ENCODE results near the gene PTPN23.

Gene PTPN23

DNA sequence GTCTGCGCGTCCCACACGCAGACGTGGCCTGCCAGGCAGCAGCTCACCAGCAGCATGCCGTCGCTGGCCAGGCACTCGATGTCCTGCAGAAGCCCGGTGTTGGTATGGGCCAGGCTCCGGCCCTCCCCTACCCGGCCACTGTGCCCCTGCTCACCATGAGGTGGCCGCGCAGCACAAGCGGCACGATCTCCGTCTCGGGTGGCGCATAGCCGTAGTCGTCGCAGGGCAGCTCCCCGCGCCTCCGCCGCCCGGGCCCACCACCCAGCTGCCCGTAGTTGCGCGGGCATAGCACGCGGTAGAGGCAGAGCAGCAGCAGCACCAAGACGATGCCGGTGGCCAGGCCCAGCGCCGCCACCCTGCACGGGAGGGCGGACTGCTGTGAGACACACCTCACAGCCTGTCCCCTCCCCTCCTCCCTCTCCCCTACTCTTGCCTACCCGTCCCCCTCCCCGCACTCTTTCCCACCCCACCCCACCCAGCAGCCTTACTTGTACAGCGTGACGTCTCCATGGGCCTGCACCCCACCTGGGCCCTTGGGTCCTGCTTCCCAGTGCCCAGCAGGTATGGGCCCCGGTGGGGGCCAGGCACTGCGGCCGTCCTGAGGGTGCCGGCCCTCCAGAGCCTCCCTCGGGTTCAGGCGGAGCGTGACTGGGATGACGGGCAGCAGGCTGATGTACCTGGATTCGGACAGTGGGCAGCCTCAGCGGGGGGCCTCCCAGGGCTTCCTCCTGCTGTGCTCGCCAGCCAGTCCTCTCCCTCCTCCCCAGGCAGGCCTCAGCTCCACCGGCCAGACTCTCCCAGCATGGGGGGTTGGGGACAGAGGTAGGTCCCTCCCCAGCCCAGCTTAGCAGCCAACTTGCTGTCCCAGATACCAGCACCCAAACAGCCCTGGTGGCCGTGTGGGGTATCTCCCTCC is 37.6 kb downstream of the PTPN23 start:
- no peak for DNase-seq (ENCODE audit: low read depth in 2 of 3, low spot score in 2 of 3)

DNA sequence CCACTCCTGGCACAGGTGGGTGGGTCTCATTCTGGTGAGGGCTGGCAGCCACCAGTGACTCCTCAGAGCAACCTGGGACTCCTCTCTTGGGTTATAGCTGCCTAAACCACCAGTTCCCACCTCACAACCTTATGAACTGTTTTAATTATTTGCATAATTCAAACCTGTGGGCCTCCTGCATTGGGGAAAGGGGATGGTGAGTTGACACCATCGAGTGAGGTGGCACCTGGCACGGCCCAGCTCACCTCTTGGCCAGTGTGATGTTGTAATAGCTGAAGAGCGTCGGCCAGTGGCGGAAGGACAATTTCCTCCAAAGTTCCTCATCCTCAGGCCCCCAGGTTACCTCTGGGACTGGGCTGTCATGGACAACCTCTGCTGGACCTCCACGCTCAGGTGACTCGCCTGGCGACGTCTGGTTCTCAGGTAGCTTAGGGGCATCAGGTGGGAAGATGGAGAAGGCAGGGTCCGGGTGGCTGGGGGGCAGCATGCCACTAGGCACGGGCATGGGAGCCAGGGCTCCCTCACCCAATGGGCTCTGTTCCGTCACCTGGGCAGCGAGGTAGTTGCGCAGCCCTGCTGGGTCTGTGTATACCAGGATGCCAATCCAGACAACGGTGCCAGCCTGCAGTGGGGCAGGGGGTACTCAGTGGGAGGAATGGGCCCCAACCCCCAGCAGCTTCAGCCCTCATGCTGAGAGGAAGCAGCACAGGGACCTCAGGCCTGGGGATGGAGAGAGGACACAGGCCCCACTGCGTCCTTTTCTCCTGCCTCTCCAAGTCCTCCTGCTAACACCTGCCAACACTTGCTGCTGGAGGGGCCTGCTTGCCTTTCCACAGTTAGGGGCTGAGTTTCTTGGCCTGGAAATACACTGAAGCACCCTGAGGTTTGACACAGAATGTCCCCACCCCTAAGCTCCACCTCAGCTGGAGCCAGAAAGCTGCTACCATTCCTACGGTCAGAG is 38.5 kb downstream of the PTPN23 start:
- DNase-seq (ENCODE audit: low read depth in 2 of 3, low spot score in 2 of 3), result no peak

DNA sequence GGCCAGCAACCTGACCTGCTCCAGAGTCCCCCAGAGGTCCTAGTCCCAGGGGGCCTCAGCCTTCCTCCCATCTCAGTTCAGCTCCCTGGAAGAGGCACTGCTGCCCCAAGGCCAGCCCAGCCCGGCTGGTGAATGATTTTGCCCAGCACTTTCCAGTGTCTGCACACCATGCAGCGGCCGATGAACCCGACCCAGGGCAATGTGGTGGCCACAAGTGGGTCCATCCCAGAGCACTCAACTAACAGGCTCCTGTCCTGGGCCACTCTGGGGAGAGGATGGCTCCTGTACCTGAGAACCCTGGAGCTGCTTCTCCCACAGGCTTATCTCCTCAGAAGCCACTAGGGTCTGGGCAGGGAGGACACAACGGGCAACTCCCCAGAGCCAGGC is 39.2 kb downstream of the PTPN23 start:
- no peak for DNase-seq (ENCODE audit: low read depth in 2 of 3, low spot score in 2 of 3)

DNA sequence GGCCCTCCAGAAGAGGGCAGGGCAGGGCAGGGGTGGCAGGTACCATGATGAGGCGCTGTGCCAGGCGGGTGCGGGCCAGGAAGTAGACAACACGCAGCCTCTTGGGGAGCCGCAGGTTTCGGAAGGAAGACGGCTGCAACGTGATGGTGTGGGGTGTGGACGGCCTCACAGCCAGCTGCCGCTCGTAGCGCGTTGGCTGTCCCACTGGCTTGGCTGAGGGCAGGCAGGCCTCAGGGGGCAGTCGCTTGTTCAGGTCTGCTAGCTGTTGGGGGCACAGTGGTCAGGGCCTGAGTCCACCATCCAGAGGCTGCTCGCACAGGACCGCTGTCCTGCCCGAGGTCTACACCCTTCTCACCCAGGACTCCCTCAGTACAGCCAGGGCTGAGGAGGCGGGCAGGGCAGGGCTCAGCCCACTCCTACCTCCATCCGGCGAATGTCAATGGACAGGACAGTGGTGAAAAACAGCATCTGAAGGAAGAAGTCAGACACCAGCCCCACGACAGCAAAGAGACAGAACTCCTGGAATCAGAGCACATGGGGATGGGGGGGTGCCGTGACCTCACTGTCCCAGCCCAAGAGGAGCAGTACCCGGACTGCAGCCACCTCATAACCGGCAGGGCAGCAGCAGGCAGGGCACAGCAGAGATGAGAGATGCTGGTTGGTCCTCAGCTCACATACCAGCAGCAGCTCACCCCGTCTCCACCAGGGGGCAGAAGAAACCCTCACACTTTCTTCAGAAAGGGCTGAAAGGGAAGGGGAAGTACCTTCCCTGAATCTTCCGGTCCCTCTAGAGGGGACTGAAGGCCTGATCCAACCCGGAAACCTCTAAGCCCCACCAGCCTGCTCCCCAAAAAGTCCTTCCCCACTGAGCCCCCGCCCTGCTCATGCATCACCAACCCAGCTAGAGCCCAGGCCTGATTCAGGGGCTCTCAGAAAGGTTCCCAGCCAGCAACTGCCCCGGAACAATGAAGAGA is 40.0 kb downstream of the PTPN23 start:
- peak; percentile 71 to 86 (median 79) for DNase-seq (ENCODE audit: low read depth in 2 of 3, low spot score in 2 of 3)

DNA sequence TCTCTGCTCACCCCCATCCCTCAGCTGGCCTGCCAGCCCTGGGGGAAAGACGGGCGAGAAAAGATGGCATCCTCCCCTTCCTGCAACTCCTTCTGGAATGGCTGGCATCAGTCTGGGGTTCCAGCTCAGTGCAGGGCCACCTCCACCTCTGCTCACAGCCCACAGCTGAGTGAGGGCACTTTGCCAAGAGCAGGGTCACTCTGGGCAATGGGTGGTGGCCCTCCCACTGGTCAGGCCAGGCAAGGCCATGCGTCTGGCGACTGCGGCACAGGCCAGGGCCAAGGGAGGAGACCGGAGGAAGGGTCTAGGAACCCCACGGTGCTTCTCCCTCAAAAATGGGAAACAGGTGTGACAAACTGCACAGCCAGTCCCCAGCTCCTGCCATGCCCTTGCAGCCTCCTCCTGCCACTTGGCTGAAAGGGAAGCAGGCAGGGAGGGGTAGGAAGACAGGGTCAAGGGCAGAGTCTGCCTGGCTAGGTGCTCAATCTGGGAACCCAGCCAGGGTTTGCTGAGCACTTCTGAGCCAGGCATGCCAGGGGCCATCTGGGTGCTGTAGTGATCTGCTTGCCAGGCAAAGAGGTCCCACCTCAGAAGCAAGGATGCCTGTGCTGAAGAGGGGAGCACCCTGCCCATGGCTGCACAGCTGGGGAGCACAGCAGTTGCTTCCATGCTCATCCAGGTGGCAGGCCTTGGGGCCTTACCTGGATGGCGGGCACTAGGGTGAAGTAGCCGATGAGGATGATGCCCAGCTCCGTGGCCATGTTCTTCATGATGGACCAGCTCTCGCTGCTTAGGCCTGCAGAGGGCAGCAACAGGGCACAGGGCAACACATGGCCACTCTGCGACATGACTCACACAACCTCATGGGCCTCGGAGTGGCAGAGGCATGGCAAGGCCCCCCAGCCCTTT is 41.2 kb downstream of the PTPN23 start:
- no peak for DNase-seq (ENCODE audit: low read depth in 2 of 3, low spot score in 2 of 3)

DNA sequence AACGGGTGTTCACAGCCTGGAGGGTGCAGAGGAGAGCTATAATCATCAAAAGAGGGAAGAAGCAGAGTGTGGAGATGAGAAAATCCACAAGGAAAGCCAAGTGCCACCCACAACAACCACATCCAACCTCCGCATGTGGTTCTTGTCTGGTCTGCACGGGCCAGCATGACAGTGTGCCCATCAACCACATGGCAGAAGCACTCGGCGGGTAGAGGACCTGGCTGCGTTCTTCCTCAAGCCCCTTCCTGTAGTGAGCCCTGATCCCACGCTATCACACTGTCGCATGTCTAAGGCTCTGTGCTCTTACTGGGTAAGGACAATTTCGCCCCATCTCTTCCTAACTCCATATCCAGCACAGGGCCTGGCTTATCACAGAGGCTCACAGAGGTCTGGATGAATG is 41.9 kb downstream of the PTPN23 start:
- no peak for DNase-seq (ENCODE audit: low read depth in 2 of 3, low spot score in 2 of 3)

DNA sequence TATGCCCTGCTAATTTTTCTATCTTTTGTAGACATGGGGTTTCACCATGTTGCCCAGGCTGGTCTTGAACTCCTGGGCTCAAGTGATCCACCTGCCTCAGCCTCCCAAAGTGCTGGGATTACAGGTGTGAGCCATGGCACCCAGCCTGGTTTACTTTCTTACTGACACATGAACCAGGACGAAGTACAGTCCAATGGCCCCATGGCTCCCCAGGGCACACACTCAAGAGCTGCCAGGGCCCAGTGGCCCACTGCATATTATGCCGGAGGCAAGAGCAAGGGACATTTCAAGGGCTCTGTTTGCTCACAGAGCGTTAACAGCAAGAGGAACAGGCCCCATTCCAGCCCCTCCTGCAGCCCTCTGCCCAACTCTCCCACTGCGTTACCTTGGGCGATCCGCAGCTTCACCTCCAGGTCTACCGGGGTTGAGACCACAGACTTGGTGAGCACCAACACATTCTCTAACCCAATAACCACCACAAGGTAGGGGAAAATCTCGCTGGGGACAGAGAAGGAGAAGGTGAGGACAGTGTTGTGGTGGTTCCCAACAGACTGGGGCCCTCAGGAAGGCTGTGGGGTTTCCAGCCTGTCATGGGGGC is 42.8 kb downstream of the PTPN23 start:
- DNase-seq (ENCODE audit: low read depth in 2 of 3, low spot score in 2 of 3), result no peak

DNA sequence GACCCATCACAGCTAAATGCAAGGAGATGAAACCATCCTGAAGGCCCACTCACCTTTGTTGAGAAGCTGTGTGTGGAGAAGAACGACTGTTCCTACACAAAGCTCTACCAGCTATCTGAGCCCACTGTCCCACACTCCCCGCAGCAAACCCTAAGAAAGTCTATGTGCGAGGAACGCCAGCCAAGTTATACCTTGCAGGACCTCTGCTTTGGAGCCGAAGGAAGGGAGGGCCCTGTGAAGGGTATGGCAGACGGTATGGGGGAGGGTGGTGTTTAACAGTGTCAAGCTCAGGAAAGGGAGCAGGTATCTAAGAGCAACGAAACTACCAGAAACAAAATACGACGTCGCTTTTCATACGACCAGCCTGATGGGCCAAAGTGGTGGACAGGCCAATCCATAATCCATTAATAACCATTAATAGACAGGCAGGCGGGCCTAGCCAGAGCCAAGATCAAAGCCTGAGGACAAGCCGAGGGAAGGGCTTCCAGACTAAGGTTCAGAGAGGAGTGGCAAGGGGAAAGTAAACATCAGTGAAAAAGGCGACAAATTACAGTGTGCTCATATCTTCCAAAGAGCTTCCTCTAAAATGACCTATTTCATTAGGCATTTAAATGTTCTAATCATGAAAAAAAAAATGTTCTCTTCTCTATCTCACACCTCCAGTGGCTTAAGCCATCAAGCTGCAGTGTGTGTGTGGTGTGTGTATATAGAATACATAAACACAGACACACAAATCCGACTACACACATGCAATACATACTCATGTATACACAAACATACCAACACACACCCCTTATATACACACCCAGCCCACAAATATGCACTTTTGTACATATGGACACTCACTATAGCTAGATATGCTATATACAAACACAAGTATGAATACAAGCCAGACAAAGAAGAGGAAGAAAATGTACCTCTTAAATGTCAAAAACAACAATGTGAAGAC is 43.9 kb downstream of the PTPN23 start:
- DNase-seq (ENCODE audit: low read depth in 2 of 3, low spot score in 2 of 3), result no peak

DNA sequence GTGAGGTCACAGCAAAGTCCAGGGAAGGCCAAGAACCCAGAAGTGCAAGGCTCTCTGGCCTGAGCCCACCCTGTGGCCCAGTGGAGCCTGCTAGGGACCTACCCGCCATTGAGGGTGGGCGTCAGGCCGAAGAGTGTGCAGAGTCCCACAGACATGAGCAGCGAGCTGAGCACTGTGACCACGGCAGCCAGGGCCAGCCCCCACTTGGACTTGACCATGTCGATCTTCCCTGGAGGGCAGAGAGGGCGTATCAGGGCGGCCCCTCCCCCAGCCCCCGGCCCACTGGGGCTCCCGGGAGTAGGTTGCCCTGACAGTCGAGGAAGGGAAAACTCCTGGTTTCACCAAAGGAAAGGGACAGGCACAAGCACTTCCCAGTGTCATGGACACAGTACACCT is 44.6 kb downstream of the PTPN23 start:
- DNase-seq (ENCODE audit: low read depth in 2 of 3, low spot score in 2 of 3), result no peak

DNA sequence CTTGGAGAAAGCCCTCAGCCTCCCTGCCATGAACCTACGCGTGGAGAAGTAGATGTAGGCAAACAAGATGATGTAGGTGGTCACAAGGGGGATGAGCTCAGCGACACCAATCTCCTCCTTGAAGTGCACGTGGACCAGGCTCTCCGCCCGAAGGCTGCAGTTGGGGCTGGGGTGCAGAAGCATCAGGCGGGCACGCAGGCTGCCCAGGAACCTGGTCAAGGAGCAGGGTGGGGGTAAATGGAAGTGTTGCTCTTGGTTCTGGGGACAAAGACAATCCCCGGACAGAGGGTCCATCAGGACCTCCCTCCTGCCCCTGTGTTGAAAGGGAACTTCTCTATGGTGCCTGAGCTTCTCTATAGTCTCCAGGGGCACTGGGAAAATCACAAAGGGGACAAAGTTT is 45.1 kb downstream of the PTPN23 start:
- no peak for DNase-seq (ENCODE audit: low read depth in 2 of 3, low spot score in 2 of 3)

DNA sequence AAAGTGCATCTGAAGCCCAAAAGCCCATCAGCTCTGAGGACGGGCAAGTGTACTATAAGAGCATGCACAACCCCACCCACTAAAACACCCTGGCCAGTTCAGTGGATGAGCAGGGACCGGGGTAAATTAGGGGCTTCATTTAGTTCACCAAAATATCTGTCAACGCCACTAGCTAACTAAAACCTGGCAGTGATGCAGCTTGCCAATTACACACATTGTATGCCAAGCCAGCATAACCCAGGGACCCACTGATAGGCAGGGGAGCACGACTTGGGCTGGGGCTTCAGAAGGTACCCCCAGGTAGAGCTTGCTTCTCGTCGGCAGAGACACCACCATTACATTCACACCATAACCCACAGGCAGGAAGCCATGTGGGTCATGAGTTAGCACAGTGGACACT is 47.0 kb downstream of the PTPN23 start:
- DNase-seq (ENCODE audit: low read depth in 2 of 3, low spot score in 2 of 3), result no peak

DNA sequence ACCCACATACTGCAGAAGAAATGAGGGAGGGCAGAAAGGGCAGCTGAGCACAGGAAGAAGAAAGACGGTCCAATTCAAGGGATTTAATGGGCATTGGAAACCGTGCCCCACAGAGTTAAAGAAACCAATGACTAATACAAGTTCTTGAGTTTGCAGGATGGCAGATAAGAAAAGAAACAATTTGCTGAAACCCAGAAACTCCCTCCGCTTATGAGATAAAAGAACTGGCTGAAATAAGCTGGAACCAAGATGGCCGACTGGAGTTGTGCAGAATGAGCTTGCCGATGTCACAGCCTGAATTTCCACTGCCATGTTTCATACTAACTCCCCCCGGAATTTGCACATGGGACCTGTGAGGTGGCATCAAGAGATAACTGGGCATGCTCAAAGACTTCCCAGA is 47.8 kb downstream of the PTPN23 start:
- no peak for DNase-seq (ENCODE audit: low read depth in 2 of 3, low spot score in 2 of 3)

DNA sequence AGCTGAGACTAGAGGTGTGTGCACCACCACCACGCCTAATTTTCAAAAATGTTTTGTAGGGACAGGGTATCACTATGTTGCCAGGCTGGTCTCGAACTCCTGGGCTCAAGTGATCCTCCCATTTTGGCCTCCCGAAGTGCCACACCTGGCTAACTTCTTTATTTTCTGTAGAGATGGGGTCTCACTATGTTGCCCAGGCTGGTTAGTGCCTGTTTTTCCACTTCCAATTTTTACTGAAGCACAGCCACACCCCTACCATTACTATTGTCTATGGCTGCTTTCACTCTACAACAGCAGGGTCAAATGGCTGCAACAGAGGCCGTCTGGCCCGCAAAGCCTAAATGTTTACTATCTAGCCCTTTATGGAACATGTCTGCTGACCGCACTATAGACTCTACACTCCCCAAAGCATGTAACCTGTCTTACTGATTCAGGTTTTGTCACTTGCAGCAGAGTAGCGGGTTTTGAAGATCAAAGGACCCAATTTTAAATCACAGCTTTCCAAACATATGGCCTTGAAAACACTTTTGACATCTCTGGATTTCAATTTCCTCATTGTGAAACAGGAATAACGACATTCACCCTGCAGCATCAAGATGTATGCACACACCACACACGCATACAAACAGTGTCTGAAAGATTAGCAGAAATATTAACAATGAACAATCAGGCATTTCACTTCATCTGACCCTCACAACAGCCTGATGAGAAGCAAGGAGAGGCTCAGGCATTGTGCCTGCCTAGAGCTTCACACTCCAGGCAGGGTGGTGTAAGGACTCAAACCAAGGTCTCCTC is 48.9 kb downstream of the PTPN23 start:
- no peak for DNase-seq (ENCODE audit: low read depth in 2 of 3, low spot score in 2 of 3)

DNA sequence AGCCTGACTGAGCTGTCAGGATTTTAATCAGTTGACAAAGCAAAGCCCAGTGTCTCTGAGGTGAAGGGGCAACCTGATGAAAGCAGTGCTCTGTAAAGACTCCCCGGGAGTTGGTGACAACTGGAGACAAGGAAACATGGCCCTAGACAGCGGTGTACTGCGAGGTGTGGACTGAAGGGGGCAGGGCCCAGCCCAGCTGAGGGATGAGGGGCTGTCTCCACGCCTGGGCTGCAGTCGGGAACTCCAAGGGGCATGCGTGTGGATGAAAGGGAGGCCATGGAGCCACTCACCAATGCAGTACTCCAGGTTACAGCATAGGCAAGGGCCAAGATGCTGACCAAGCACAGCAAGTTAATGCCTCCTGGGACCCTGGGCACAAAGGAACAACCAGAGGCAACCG is 49.8 kb downstream of the PTPN23 start:
- no peak for DNase-seq (ENCODE audit: low read depth in 2 of 3, low spot score in 2 of 3)

DNA sequence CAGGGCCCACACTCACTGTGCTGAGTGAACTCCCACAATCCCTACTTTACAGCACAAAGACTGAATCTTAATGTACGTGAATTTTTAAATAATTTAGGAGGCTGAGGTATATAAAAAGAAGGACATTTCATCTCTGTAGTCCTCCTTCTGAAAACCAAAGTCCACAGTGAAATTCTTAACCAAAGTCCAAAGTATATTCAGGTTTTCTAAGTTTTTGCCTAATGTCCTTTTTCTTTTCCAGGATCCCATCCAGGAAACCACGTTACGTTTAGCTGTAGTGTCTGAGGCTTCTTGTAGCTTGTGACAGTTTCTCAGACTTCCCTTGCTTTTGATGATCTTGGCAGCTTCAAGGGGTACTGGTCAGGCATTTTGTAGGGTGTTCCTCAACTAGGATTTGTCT is 50.4 kb downstream of the PTPN23 start:
- no peak for DNase-seq (ENCODE audit: low read depth in 2 of 3, low spot score in 2 of 3)

DNA sequence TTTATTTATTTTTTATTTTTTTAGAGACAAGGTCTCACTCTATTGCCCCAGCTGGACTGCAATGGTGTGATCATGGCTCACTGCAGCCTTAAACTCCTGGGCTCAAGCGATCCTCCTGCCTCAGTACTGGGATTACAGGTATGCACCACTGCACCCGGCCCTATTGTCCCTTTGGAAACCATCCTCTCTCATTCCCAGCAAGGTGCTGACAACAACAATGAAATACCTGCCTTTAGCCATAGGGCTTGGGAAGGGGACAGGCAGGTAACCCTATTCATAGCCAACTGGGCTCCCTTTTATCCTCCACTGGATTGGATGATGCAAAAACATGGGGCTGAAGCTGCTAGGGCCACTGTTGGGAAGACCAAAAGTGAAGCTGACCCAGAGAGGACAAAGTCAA is 51.9 kb downstream of the PTPN23 start:
- DNase-seq (ENCODE audit: low read depth in 2 of 3, low spot score in 2 of 3), result no peak

DNA sequence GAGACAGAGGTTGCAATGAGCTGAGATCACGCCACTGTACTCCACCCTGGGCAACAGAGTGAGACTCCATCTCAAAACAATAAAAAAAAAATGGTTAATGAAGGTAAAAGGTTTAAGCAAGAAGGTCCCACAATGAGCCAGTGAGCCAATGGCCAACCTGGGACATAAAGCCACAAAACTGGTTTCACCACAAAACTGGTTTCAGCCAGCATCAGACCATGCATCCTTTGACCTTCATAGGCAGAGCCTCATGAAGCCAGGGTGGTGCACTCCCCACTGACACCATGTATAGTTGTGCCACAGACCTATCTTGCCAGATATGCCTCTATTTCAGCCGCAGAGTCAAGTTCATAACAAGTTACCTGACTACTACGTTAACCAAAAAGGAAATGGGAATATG is 53.0 kb downstream of the PTPN23 start:
- DNase-seq (ENCODE audit: low read depth in 2 of 3, low spot score in 2 of 3), result no peak

DNA sequence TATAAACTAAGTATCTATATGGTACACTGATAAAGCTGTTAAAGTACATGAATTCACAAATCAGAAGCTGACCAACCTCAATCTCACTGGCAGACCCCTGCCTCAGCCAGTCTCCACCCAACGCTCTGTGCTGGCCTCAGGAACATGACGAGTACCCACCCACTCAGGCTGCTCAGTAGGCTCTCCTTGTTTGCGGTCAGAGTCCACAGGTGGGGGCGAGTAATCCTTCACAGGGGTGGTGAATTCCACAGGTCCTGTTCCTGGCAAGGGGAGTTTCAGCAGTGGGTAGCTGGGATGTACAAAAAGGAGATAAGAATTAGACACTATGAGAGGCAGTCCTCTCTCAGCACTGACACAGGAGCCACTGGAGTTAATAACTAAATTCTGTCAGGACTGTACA is 54.0 kb downstream of the PTPN23 start:
- DNase-seq (ENCODE audit: low read depth in 2 of 3, low spot score in 2 of 3), result no peak
